SK-N-MC (cell line): ENCODE data around the gene DUSP2.

Source experiments
- EZH2 ChIP-seq: fragments of 200-600 bp; sonication (generic); IDR thresholded peaks from one replicate; pipeline ENCODE4 v1.6.1; 2017; ENCODE audit warnings: antibody characterized with exemption
- FOXP2 ChIP-seq: optimal IDR thresholded peaks from 2 replicates; pipeline ENCODE3; 2011; ENCODE audit warnings: mild to moderate bottlenecking, moderate library complexity; ENCODE audit not compliant: insufficient read depth; ENCODE audit errors: extremely low read length, control extremely low read depth
- POLR2AphosphoS5 ChIP-seq: IDR thresholded peaks from 2 replicates; pipeline ENCODE4 v1.6.1; 2012; ENCODE audit warnings: mild to moderate bottlenecking, low read depth, low read length, borderline replicate concordance

GRCh38 chr2:96161898-96162297 is 16.7 kb upstream of the DUSP2 start:
- TF ChIP-seq EZH2 (no peak), POLR2AphosphoS5 (no peak), FOXP2 (no peak)
